HEK293 (cell line): ENCODE results near the gene GJA5.

Source experiments
- CTCF ChIA-PET: fragments of 350-600 bp; formaldehyde crosslinking; extraction: SDS; loops from one replicate; lab custom pipeline; 2021; ENCODE audit warnings: antibody characterized with exemption; lab: Yijun Ruan, JAX
- POLR2A ChIA-PET: fragments of 300-600 bp; formaldehyde crosslinking; extraction: SDS; loops from one replicate; lab custom pipeline; 2020; ENCODE audit warnings: antibody characterized with exemption, inconsistent platforms; lab: Yijun Ruan, JAX
- H3K27ac ChIP-seq: fragments of 200-500 bp; sonication (Bioruptor generic); 2 replicates; pipeline ENCODE4 v1.5.1; 2014; ENCODE audit warnings: low read depth, low read length, control low read depth, inconsistent platforms; ENCODE audit errors: extremely low read depth
- H3K36me3 ChIP-seq, 2 experiments: fragments of 200-500 bp in 1 of 2; sonication (Bioruptor generic) in 1 of 2; 1 replicate in 1 of 2; 2 replicates in 1 of 2; pipeline ENCODE4 v1.5.1; 2014 to 2017; ENCODE audit warnings: inconsistent platforms in 2 of 2, low read length in 2 of 2; ENCODE audit not compliant: control insufficient read depth in 2 of 2, insufficient read depth in 1 of 2
- H3K4me1 ChIP-seq: fragments of 200-500 bp; sonication (Bioruptor generic); 2 replicates; pipeline ENCODE4 v1.5.1; 2014; ENCODE audit warnings: mild to moderate bottlenecking, low read length, inconsistent platforms; ENCODE audit not compliant: control insufficient read depth, insufficient read depth
- H3K4me3 ChIP-seq: 2 replicates; pipeline ENCODE4 v1.5.1; 2011; ENCODE audit warnings: low read depth, mild to moderate bottlenecking, control low read depth, low read length, moderate library complexity
- H3K9me3 ChIP-seq: fragments of 200-500 bp; sonication (Bioruptor generic); 2 replicates; pipeline ENCODE4 v1.5.1; 2014; ENCODE audit warnings: low read depth, low read length, inconsistent platforms; ENCODE audit not compliant: control insufficient read depth, insufficient read depth
- KLF10 ChIP-seq: fragments of 450-650 bp; IDR thresholded peaks from 2 replicates; pipeline ENCODE4 v1.5.1; 2018; ENCODE audit warnings: missing biosample characterization, mild to moderate bottlenecking, missing genetic modification characterization
- RBAK ChIP-seq: fragments of 450-650 bp; formaldehyde crosslinking; IDR thresholded peaks from 2 replicates; pipeline ENCODE4 v1.5.1; 2016; ENCODE audit warnings: missing biosample characterization, missing genetic modification characterization
- SALL2 ChIP-seq: fragments of 450-650 bp; formaldehyde crosslinking; IDR thresholded peaks from 2 replicates; pipeline ENCODE4 v1.5.0; 2017; ENCODE audit warnings: missing biosample characterization, mild to moderate bottlenecking, missing genetic modification characterization, borderline replicate concordance
- SETDB1 ChIP-seq: IDR thresholded peaks from one replicate; pipeline ENCODE4 v1.6.1; 2017; ENCODE audit warnings: mild to moderate bottlenecking, low read length, moderate library complexity, mixed read lengths; ENCODE audit not compliant: insufficient read length
- ZBTB1 ChIP-seq: fragments of 450-650 bp; formaldehyde crosslinking; IDR thresholded peaks from 2 replicates; pipeline ENCODE4 v1.5.1; 2016; ENCODE audit warnings: missing biosample characterization, missing genetic modification characterization
- ZBTB17 ChIP-seq: fragments of 450-650 bp; formaldehyde crosslinking; IDR thresholded peaks from 2 replicates; pipeline ENCODE4 v1.5.1; 2016; ENCODE audit warnings: missing biosample characterization, missing genetic modification characterization
- ZFP69B ChIP-seq: fragments of 450-650 bp; formaldehyde crosslinking; IDR thresholded peaks from 2 replicates; pipeline ENCODE4 v1.5.1; 2016; ENCODE audit warnings: missing biosample characterization, missing genetic modification characterization
- ZNF112 ChIP-seq: fragments of 450-650 bp; formaldehyde crosslinking; IDR thresholded peaks from 2 replicates; pipeline ENCODE4 v1.5.0; 2017; ENCODE audit warnings: missing biosample characterization, missing genetic modification characterization
- ZNF2 ChIP-seq: fragments of 450-650 bp; formaldehyde crosslinking; IDR thresholded peaks from 2 replicates; pipeline ENCODE4 v1.5.1; 2016; ENCODE audit warnings: missing biosample characterization, missing genetic modification characterization
- ZNF221 ChIP-seq: fragments of 450-650 bp; formaldehyde crosslinking; IDR thresholded peaks from 2 replicates; pipeline ENCODE4 v1.5.1; 2017; ENCODE audit warnings: missing biosample characterization, missing genetic modification characterization, borderline replicate concordance
- ZNF223 ChIP-seq: fragments of 450-650 bp; formaldehyde crosslinking; IDR thresholded peaks from 2 replicates; pipeline ENCODE4 v1.5.1; 2016; ENCODE audit warnings: missing biosample characterization, missing genetic modification characterization
- ZNF274 ChIP-seq, 2 experiments: fragments of 200-500 bp in 1 of 2; fragments of 450-650 bp in 1 of 2; sonication (Bioruptor generic) in 1 of 2; formaldehyde crosslinking in 1 of 2; IDR thresholded peaks; 2 replicates each; pipeline versions ENCODE4 v1.5.1 to v1.6.1; 2014 to 2016; ENCODE audit warnings: borderline replicate concordance in 1 of 2, inconsistent platforms in 1 of 2, low read length in 1 of 2, missing biosample characterization in 1 of 2, missing genetic modification characterization in 1 of 2
- ZNF324 ChIP-seq: fragments of 450-650 bp; formaldehyde crosslinking; IDR thresholded peaks from 2 replicates; pipeline ENCODE4 v1.5.1; 2016; ENCODE audit warnings: missing biosample characterization, missing genetic modification characterization
- ZNF350 ChIP-seq: fragments of 450-650 bp; formaldehyde crosslinking; IDR thresholded peaks from 2 replicates; pipeline ENCODE4 v1.5.0; 2017; ENCODE audit warnings: missing biosample characterization, mild to moderate bottlenecking, missing genetic modification characterization
- ZNF426 ChIP-seq: fragments of 450-650 bp; formaldehyde crosslinking; IDR thresholded peaks from 2 replicates; pipeline ENCODE4 v1.5.1; 2017; ENCODE audit warnings: missing biosample characterization, missing genetic modification characterization, mild to moderate bottlenecking, inconsistent platforms, moderate library complexity
- ZNF623 ChIP-seq: fragments of 450-650 bp; formaldehyde crosslinking; IDR thresholded peaks from 2 replicates; pipeline ENCODE4 v1.5.1; 2016; ENCODE audit warnings: missing biosample characterization, missing genetic modification characterization
- TF ChIP-seq, protein P1 (sequence below): fragments of 450-650 bp; formaldehyde crosslinking; IDR thresholded peaks from 2 replicates; pipeline ENCODE4 v1.5.1; 2017; ENCODE audit warnings: missing biosample characterization, missing genetic modification characterization
- TF ChIP-seq, protein P2 (sequence below): fragments of 450-650 bp; formaldehyde crosslinking; IDR thresholded peaks from 2 replicates; pipeline ENCODE4 v1.5.1; 2016; ENCODE audit warnings: missing biosample characterization, missing genetic modification characterization, borderline replicate concordance
- TF ChIP-seq, protein P3 (sequence below): IDR thresholded peaks from 2 replicates; pipeline ENCODE4 v1.6.1; 2011; ENCODE audit warnings: mild to moderate bottlenecking, low read depth, low read length, borderline replicate concordance
- TF ChIP-seq, protein P4 (sequence below): fragments of 450-650 bp; formaldehyde crosslinking; IDR thresholded peaks from 2 replicates; pipeline ENCODE4 v1.5.1; 2016; ENCODE audit warnings: missing biosample characterization, missing genetic modification characterization

Gene GJA5

DNA sequence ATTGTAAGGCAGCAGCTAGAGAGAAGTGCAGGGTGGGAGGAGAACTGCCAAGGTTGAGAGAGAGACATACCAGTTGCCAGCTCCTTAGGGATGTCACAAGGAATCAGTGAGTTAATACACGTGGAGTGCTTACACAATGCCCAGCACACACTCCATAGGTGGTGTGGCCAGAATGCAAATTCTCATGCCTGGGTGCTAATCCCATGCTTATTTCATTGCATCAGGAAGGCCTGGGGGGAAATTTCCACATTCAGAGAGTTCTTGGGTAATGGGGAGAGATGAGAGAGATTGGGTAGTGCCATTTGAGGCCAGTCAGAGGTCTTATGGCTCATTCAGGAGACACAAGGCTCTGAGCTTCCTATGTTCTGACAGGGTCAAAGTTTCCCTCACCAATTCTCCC, 38.7 kb downstream of the GJA5 start (continued):
- TF ChIP-seq, protein P1, sequence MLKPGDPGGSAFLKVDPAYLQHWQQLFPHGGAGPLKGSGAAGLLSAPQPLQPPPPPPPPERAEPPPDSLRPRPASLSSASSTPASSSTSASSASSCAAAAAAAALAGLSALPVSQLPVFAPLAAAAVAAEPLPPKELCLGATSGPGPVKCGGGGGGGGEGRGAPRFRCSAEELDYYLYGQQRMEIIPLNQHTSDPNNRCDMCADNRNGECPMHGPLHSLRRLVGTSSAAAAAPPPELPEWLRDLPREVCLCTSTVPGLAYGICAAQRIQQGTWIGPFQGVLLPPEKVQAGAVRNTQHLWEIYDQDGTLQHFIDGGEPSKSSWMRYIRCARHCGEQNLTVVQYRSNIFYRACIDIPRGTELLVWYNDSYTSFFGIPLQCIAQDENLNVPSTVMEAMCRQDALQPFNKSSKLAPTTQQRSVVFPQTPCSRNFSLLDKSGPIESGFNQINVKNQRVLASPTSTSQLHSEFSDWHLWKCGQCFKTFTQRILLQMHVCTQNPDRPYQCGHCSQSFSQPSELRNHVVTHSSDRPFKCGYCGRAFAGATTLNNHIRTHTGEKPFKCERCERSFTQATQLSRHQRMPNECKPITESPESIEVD (tag by site-specific recombination) = no peak
- TF ChIP-seq ZNF350 (tag by site-specific recombination) = no peak
- TF ChIP-seq, protein P2, sequence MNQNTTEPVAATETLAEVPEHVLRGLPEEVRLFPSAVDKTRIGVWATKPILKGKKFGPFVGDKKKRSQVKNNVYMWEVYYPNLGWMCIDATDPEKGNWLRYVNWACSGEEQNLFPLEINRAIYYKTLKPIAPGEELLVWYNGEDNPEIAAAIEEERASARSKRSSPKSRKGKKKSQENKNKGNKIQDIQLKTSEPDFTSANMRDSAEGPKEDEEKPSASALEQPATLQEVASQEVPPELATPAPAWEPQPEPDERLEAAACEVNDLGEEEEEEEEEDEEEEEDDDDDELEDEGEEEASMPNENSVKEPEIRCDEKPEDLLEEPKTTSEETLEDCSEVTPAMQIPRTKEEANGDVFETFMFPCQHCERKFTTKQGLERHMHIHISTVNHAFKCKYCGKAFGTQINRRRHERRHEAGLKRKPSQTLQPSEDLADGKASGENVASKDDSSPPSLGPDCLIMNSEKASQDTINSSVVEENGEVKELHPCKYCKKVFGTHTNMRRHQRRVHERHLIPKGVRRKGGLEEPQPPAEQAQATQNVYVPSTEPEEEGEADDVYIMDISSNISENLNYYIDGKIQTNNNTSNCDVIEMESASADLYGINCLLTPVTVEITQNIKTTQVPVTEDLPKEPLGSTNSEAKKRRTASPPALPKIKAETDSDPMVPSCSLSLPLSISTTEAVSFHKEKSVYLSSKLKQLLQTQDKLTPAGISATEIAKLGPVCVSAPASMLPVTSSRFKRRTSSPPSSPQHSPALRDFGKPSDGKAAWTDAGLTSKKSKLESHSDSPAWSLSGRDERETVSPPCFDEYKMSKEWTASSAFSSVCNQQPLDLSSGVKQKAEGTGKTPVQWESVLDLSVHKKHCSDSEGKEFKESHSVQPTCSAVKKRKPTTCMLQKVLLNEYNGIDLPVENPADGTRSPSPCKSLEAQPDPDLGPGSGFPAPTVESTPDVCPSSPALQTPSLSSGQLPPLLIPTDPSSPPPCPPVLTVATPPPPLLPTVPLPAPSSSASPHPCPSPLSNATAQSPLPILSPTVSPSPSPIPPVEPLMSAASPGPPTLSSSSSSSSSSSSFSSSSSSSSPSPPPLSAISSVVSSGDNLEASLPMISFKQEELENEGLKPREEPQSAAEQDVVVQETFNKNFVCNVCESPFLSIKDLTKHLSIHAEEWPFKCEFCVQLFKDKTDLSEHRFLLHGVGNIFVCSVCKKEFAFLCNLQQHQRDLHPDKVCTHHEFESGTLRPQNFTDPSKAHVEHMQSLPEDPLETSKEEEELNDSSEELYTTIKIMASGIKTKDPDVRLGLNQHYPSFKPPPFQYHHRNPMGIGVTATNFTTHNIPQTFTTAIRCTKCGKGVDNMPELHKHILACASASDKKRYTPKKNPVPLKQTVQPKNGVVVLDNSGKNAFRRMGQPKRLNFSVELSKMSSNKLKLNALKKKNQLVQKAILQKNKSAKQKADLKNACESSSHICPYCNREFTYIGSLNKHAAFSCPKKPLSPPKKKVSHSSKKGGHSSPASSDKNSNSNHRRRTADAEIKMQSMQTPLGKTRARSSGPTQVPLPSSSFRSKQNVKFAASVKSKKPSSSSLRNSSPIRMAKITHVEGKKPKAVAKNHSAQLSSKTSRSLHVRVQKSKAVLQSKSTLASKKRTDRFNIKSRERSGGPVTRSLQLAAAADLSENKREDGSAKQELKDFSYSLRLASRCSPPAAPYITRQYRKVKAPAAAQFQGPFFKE (tag by site-specific recombination) = no peak
- TF ChIP-seq, protein P3, sequence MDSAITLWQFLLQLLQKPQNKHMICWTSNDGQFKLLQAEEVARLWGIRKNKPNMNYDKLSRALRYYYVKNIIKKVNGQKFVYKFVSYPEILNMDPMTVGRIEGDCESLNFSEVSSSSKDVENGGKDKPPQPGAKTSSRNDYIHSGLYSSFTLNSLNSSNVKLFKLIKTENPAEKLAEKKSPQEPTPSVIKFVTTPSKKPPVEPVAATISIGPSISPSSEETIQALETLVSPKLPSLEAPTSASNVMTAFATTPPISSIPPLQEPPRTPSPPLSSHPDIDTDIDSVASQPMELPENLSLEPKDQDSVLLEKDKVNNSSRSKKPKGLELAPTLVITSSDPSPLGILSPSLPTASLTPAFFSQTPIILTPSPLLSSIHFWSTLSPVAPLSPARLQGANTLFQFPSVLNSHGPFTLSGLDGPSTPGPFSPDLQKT = no peak
- TF ChIP-seq, all 188 proteins: peak for 0

DNA sequence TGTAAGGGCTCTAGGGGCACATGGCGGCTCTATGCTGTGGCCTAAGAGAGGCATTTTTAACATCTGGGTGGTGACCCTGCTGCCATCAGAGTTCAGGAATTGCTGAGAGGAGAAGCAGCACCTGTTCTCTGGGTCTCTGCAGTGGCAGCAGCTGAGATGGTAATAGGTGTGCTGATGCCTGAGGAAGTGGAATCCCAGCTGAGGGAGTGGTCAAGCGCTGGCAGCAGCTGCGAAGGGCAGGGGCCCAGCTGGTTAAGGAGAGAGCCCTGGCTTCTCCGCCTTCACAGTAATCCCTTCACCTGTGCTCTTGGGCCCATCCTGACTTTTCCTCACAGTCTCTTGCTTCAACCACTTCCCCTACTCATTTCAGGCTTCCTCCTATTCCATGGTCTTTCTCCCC, 39.8 kb downstream of the GJA5 start:
- Histone ChIP-seq H3K36me3 (no peaks in the 10 kb centered on the region), H3K4me1 (no peaks in the 10 kb centered on the region), H3K9me3 (no peaks in the 10 kb centered on the region), H3K4me3 (no peak overlapping the region), H3K27ac (no peak overlapping the region)
- POLR2A ChIA-PET = no interaction called here
- CTCF ChIA-PET = interaction anchor here (6.9 kb wide), 1 partner anchor 171 kb away, joined by 71 read pairs; no protein-coding TSS in a partner anchor
- TF ChIP-seq, protein P4, sequence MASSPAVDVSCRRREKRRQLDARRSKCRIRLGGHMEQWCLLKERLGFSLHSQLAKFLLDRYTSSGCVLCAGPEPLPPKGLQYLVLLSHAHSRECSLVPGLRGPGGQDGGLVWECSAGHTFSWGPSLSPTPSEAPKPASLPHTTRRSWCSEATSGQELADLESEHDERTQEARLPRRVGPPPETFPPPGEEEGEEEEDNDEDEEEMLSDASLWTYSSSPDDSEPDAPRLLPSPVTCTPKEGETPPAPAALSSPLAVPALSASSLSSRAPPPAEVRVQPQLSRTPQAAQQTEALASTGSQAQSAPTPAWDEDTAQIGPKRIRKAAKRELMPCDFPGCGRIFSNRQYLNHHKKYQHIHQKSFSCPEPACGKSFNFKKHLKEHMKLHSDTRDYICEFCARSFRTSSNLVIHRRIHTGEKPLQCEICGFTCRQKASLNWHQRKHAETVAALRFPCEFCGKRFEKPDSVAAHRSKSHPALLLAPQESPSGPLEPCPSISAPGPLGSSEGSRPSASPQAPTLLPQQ (tag by site-specific recombination) = no peak
- TF ChIP-seq ZNF2 (tag by site-specific recombination) (no peak), KLF10 (no peak), ZNF223 (tag by site-specific recombination) (no peak), ZNF274 (IDR thresholded peaks at IDR 0.05; ENCODE audit: low read length) (no peak), ZNF274 (tag by site-specific recombination; IDR thresholded peaks at IDR 0.05; ENCODE audit: borderline replicate concordance) (no peak), RBAK (tag by site-specific recombination) (no peak), ZBTB1 (tag by site-specific recombination) (no peak), SETDB1 (no peak), ZNF221 (no peak), ZNF324 (tag by site-specific recombination) (no peak), ZFP69B (no peak), ZBTB17 (no peak), ZNF112 (tag by site-specific recombination) (no peak), SALL2 (tag by site-specific recombination) (no peak), ZNF426 (tag by site-specific recombination) (no peak), ZNF623 (tag by site-specific recombination) (no peak)
